ENCODE results near the gene MAS1. TPM values are rescaled to one million over a fixed set of nuclear protein-coding genes. Genes with fewer than 3 reads are reported as not detected.

Gene MAS1
- total and polyA plus RNA-seq, 4 donors = 0.01 to 0.14 (median 0.02) TPM; not detected in 1

- DNase-seq (no peak), ATAC-seq (ENCODE audit: insufficient read depth, low FRiP score) (no peak)
- H3K36me3 ChIP-seq (ENCODE audit: control insufficient read depth in 4 of 4, insufficient read depth in 4 of 4, low read length in 4 of 4) = no peaks in the 10 kb centered on the region
- H3K27ac ChIP-seq (ENCODE audit: low read depth in 1 of 2, low read length in 1 of 2) = no peak overlapping the region
- no peak for TF ChIP-seq CTCF (IDR thresholded peaks at IDR 0.05; ENCODE audit: control extremely low read depth, extremely low read depth)
- no peak overlapping the region for H3K9ac ChIP-seq (ENCODE audit: insufficient read depth in 1 of 2, low read length in 2 of 2)
- peaks cover 0 to 11% (median 3%) of the 10 kb centered on the region in 5 donors for H3K4me1 ChIP-seq (ENCODE audit: control insufficient read depth in 5 of 5, insufficient read depth in 5 of 5, low read length in 5 of 5)
- WGBS, 2 donors = 91 to 93% methylated on average over 5 of the region's 5 CpGs
- peaks cover 0 to 3% (median under 1%) of the 10 kb centered on the region in 4 donors for H3K9me3 ChIP-seq (ENCODE audit: control insufficient read depth in 4 of 4, insufficient read depth in 3 of 4, low read length in 3 of 4)
- H3K27me3 ChIP-seq (ENCODE audit: control insufficient read depth in 3 of 3, insufficient read depth in 3 of 3, low read length in 2 of 3) = no peaks in the 10 kb centered on the region
- H3K4me3 ChIP-seq = no peak overlapping the region
Observed at GRCh38 chr6:159877256-159877808, 13.5 kb upstream of the MAS1 start.

GRCh38 chr6:159878341-159878740 lies 12.4 kb upstream of the MAS1 start:
- Histone ChIP-seq H3K27ac (ENCODE audit: low read depth in 1 of 2, low read length in 1 of 2) (no peak overlapping the region), H3K36me3 (ENCODE audit: control insufficient read depth in 4 of 4, insufficient read depth in 4 of 4, low read length in 4 of 4) (no peaks in the 10 kb centered on the region), H3K4me1 (ENCODE audit: control insufficient read depth in 5 of 5, insufficient read depth in 5 of 5, low read length in 5 of 5) (peaks cover 0 to 11% (median 3%) of the 10 kb centered on the region in 5 donors), H3K27me3 (ENCODE audit: control insufficient read depth in 3 of 3, insufficient read depth in 3 of 3, low read length in 2 of 3) (no peaks in the 10 kb centered on the region), H3K9ac (ENCODE audit: insufficient read depth in 1 of 2, low read length in 2 of 2) (no peak overlapping the region), H3K4me3 (no peak overlapping the region), H3K9me3 (ENCODE audit: control insufficient read depth in 4 of 4, insufficient read depth in 3 of 4, low read length in 3 of 4) (peaks cover 0 to 3% (median under 1%) of the 10 kb centered on the region in 4 donors)
- ATAC-seq (ENCODE audit: insufficient read depth, low FRiP score) (no peak), DNase-seq (no peak)
- 91 to 92% methylated on average over 8 of the region's 8 CpGs for WGBS, 2 donors
- TF ChIP-seq CTCF (IDR thresholded peaks at IDR 0.05; ENCODE audit: control extremely low read depth, extremely low read depth) = no peak

GRCh38 chr6:159879856-159880255 lies 10.9 kb upstream of the MAS1 start:
- Histone ChIP-seq H3K4me1 (ENCODE audit: control insufficient read depth in 5 of 5, insufficient read depth in 5 of 5, low read length in 5 of 5) (peaks cover 0 to 4% (median 2%) of the 10 kb centered on the region in 5 donors), H3K9me3 (ENCODE audit: control insufficient read depth in 4 of 4, insufficient read depth in 3 of 4, low read length in 3 of 4) (peaks cover 0 to 2% (median under 1%) of the 10 kb centered on the region in 4 donors), H3K27ac (ENCODE audit: low read depth in 1 of 2, low read length in 1 of 2) (no peak overlapping the region), H3K9ac (ENCODE audit: insufficient read depth in 1 of 2, low read length in 2 of 2) (no peak overlapping the region), H3K4me3 (no peak overlapping the region), H3K36me3 (ENCODE audit: control insufficient read depth in 4 of 4, insufficient read depth in 4 of 4, low read length in 4 of 4) (no peaks in the 10 kb centered on the region), H3K27me3 (ENCODE audit: control insufficient read depth in 3 of 3, insufficient read depth in 3 of 3, low read length in 2 of 3) (no peaks in the 10 kb centered on the region)
- 81 to 92% methylated on average over 11 of the region's 11 CpGs for WGBS, 2 donors
- no peak for DNase-seq
- no peak for ATAC-seq (ENCODE audit: insufficient read depth, low FRiP score)
- TF ChIP-seq CTCF (IDR thresholded peaks at IDR 0.05; ENCODE audit: control extremely low read depth, extremely low read depth) = no peak
